NCI-H2029 treated with DMSO at 0.1 percent for 48 hours (cell line): ENCODE measurements around the gene CFDP1.
A peak's percentile ranks its signal among the peaks of the same experiment; 100 is the strongest.

ENCODE experiments used
- DNase-seq: peaks from one replicate; lab custom pipeline; 2025; lab: John Stamatoyannopoulos, UW

The CFDP1 gene

GRCh38 chr16:75406943-75407342 lies 26.4 kb downstream of the CFDP1 start:
- no peak for DNase-seq

GRCh38 chr16:75402821-75403475 lies 30.4 kb downstream of the CFDP1 start:
- no peak for DNase-seq

- DNase-seq, result no peak
These were observed 31.0 kb downstream of the CFDP1 start for GRCh38 chr16:75402159-75402820.

- no peak for DNase-seq
These were observed 31.6 kb downstream of the CFDP1 start for GRCh38 chr16:75401691-75402090.

- no peak for DNase-seq
These were observed 35.0 kb downstream of the CFDP1 start for GRCh38 chr16:75398333-75398732.

GRCh38 chr16:75394941-75395340 lies 38.4 kb downstream of the CFDP1 start:
- DNase-seq, result no peak

- DNase-seq, result no peak
These were observed 40.4 kb downstream of the CFDP1 start for GRCh38 chr16:75392906-75393305.

GRCh38 chr16:75390926-75391653 lies 42.2 kb downstream of the CFDP1 start:
- no peak for DNase-seq

GRCh38 chr16:75389096-75389690 lies 44.1 kb downstream of the CFDP1 start:
- no peak for DNase-seq

- no peak for DNase-seq
These were observed 45.4 kb downstream of the CFDP1 start for GRCh38 chr16:75387951-75388350.

GRCh38 chr16:75385507-75386152 lies 47.7 kb downstream of the CFDP1 start:
- peak; percentile 45 for DNase-seq

GRCh38 chr16:75383141-75383540 lies 50.2 kb downstream of the CFDP1 start:
- DNase-seq, result no peak

GRCh38 chr16:75382611-75383010 lies 50.7 kb downstream of the CFDP1 start:
- no peak for DNase-seq

- DNase-seq, result no peak
These were observed 52.4 kb downstream of the CFDP1 start for GRCh38 chr16:75380870-75381269.

- DNase-seq, result no peak
These were observed 53.1 kb downstream of the CFDP1 start for GRCh38 chr16:75379911-75380847.

GRCh38 chr16:75379339-75379738 lies 54.0 kb downstream of the CFDP1 start:
- no peak for DNase-seq

GRCh38 chr16:75378616-75379015 lies 54.7 kb downstream of the CFDP1 start:
- DNase-seq, result no peak

GRCh38 chr16:75377729-75378386 lies 55.4 kb downstream of the CFDP1 start:
- no peak for DNase-seq

- DNase-seq, result no peak
These were observed 56.7 kb downstream of the CFDP1 start for GRCh38 chr16:75376475-75377161.

GRCh38 chr16:75374388-75374787 lies 58.9 kb downstream of the CFDP1 start:
- no peak for DNase-seq
